Esophagus squamous epithelium (tissue), 5 donors: ENCODE data around the gene TBXT. TPM values are rescaled to one million over a fixed set of nuclear protein-coding genes. Genes with fewer than 3 reads are reported as not detected.

Source experiments
- DNase-seq: peaks from one replicate; lab custom pipeline; 2025; lab: John Stamatoyannopoulos, UW
- H3K27ac ChIP-seq, 4 donors: fragments of 200-600 bp; sonication (generic); one replicate each; pipeline ENCODE4 v1.5.1; 2016 to 2019; ENCODE audit warnings: mild to moderate bottlenecking in 1 of 4
- H3K27me3 ChIP-seq, 4 donors: fragments of 200-600 bp; sonication (generic); 1 replicate in 3 of 4; 2 replicates in 1 of 4; pipeline versions ENCODE4 v1.5.1 to v1.6.0; 2017 to 2021; ENCODE audit warnings: antibody characterized with exemption in 1 of 4
- H3K36me3 ChIP-seq, 3 donors: fragments of 200-600 bp; sonication (generic); one replicate each; pipeline ENCODE4 v1.5.1; 2016 to 2019
- H3K4me1 ChIP-seq, 3 donors: fragments of 200-600 bp; sonication (generic); one replicate each; pipeline ENCODE4 v1.5.1; 2017 to 2019
- H3K4me3 ChIP-seq, 4 donors: fragments of 200-600 bp; sonication (generic); 1 replicate in 3 of 4; 2 replicates in 1 of 4; pipeline ENCODE4 v1.5.1; 2016 to 2019; ENCODE audit warnings: mild to moderate bottlenecking in 2 of 4, moderate library complexity in 1 of 4
- H3K9me3 ChIP-seq, 3 donors: fragments of 200-600 bp; sonication (generic); one replicate each; pipeline ENCODE4 v1.5.1; 2016 to 2019
- CTCF ChIP-seq, 6 experiments: fragments of 450-650 bp in 4 of 6; fragments of 200-600 bp in 2 of 6; sonication (generic) in 2 of 6; IDR thresholded peaks; one replicate each; pipeline ENCODE4 v1.5.1; 2016 to 2019; ENCODE audit warnings: antibody characterized with exemption in 6 of 6, mild to moderate bottlenecking in 4 of 6, moderate library complexity in 4 of 6
- POLR2A ChIP-seq, 4 donors: fragments of 450-650 bp; IDR thresholded peaks; one replicate each; pipeline ENCODE4 v1.6.1; 2017; ENCODE audit warnings: antibody characterized with exemption in 4 of 4, mild to moderate bottlenecking in 4 of 4, moderate library complexity in 3 of 4
- WGBS, 2 donors: methylation state at CpG; one replicate each; pipeline ENCODE4 v1.1.5; 2018; 5-methylcytosine and 5-hydroxymethylcytosine counted together
- intact Hi-C: fragments of 100-400 bp; cut with DNase I; formaldehyde crosslinking; loops from one replicate; pipeline ENCODE4 v1.15.0; 2022
- total RNA-seq, 4 donors: library from RNA; depleted of rRNA; stranded (reverse); fragments of >200 nt; gene quantifications; one replicate each; pipeline ENCODE4 v1.1.0, GENCODE V29; 2016
- donor health status: DM: yes; HTN: yes; CAD: no.

Gene TBXT
- total RNA-seq, 4 donors from 2014 or later = not detected

DNA sequence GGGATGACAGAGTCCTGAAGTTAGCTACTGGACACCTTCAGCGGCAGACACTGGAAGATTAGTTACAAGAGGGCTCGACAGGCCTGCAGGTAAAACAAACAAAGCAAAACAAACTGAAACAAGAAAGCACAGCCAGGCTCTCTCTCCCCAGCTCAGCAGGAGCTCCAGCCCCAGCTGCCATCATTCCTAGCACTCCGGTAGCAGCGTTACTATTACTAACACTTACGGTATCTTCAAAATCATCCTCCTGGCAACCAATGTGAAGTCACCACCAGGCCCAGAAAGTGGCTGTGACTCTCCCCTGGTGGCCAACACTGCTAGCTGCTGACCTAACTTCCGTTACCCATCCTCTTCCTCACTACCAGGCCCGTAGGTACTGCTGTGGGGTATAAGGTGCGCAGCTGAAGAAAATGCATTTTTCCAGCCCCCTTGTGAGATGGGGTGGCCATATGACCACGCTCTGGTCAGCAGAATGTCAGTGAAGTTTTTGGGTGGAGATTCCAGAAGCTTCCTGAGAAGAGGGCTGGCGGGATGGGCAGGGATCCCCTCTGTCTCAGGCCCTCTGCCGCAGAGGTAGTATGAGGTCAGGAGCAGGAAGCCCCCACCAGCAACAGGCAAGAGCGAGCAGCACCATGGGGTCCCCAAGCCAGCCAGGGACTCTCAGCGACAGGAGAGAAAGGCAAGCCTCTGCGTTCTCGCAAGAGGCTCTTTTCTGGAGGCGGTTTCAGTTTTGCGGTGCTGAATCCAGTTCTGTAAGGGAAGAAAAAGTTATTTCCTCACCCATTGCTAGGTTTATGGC, 37.4 kb upstream of the TBXT start:
- Histone ChIP-seq H3K4me3 (no peak overlapping the region), H3K4me1 (no peaks in the 10 kb centered on the region), H3K27me3 (no peaks in the 10 kb centered on the region), H3K27ac (no peak overlapping the region), H3K36me3 (no peaks in the 10 kb centered on the region), H3K9me3 (no peaks in the 10 kb centered on the region)
- DNase-seq = no peak
- TF ChIP-seq CTCF (IDR thresholded peaks at IDR 0.05) (no peak), POLR2A (IDR thresholded peaks at IDR 0.05) (no peak)
- intact Hi-C loops = no loop called here
- WGBS, 2 donors = 65 to 82% methylated on average over 13 to 14 of the region's 17 CpGs

DNA sequence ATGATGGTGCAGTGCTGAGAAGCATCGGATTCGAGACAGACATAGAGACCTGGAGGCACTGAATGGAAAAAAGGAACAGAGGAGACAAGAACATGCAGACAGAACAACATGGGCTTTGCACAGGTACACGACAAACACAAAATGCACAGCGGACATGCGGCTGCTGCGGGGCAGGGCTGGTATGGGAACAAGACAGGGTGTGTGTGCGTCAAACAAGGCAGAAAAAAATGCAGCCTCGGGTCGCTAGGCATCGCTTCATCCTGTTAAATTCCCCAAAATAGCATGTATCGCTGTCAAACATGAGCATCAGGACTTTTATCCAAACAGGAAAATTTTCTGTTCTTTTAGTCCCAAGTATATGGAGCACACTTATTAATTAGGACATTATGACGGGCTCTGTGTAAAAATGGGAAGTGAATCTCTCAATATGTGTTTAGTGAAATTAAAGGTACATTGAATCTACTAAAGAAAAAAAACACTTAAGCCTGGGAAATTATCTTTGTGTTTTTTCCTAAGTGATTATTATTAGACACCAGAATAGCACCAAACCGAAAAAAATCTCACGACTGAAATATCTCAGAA, 36.1 kb upstream of the TBXT start:
- Histone ChIP-seq H3K4me3 (no peak overlapping the region), H3K36me3 (no peaks in the 10 kb centered on the region), H3K4me1 (no peaks in the 10 kb centered on the region), H3K27ac (no peak overlapping the region), H3K9me3 (no peaks in the 10 kb centered on the region), H3K27me3 (no peaks in the 10 kb centered on the region)
- WGBS, 2 donors = 80 to 86% methylated on average over 14 of the region's 14 CpGs
- DNase-seq = no peak
- TF ChIP-seq POLR2A (IDR thresholded peaks at IDR 0.05) (no peak), CTCF (IDR thresholded peaks at IDR 0.05) (no peak)
- intact Hi-C loops = no loop called here

DNA sequence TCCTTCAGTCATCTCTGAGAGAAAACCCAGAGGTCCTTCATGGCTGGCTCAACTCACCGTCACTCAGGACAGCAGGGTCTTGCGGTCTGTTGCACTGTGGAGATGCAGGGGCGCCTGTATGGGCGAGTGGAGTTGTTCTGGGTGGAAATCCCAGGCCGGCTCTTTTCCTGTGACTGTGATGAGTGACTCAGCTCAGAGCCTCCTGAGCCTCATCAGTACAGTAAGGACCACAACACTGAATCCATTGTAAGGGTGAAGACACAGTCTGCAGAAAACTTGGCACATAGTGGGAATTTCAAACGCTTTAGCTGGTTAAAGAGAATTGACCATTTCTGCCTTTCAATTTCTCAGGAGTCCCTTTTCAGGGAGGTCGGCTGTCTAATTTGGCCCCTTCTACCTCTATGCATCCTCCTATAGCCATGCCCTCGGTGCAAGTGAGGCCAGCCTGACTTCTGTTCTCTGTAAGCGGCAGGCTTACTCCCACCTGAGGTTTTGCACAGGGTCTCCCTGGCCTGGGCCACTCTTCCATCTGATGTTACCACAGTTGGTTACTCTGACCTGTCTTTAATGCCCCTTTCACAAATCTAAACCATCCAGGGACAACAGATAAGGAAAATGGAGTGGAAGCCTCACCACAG, 35.5 kb upstream of the TBXT start:
- no peak overlapping the region for H3K27ac ChIP-seq
- DNase-seq = no peak
- TF ChIP-seq CTCF (IDR thresholded peaks at IDR 0.05) (no peak), POLR2A (IDR thresholded peaks at IDR 0.05) (no peak)
- no peak overlapping the region for H3K4me3 ChIP-seq
- intact Hi-C loops = no loop called here
- H3K27me3 ChIP-seq = no peaks in the 10 kb centered on the region
- no peaks in the 10 kb centered on the region for H3K36me3 ChIP-seq
- 76 to 83% methylated on average over 5 to 7 of the region's 9 CpGs for WGBS, 2 donors
- H3K4me1 ChIP-seq = no peaks in the 10 kb centered on the region
- no peaks in the 10 kb centered on the region for H3K9me3 ChIP-seq

DNA sequence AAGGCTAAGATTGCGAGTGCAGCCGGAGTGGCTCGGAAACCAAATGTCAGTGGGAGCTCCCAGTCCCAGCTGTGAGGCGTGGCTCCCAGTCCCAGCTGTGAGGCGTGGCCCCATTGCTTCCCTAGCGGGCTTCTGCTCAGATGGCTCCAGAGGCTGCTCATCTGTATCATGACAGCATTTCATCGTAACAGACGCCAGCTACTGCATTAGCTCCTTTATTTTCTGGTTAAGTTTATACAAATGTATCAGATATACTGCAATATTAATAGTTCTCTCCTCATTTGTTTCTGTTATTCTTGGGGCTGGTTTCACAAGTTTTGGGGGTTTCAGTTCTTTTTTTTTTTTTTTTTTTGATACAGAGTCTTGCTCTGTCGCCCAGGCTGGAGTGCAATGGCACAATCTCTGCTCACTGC, 34.7 kb upstream of the TBXT start:
- no peak overlapping the region for H3K27ac ChIP-seq
- DNase-seq = no peak
- 63 to 83% methylated on average over 6 to 9 of the region's 9 CpGs for WGBS, 2 donors

More for the DNA sequence above, 34.7 kb upstream of the TBXT start:
- intact Hi-C loops = no loop called here
- H3K4me1 ChIP-seq = no peaks in the 10 kb centered on the region
- H3K27me3 ChIP-seq = no peaks in the 10 kb centered on the region
- H3K9me3 ChIP-seq = no peaks in the 10 kb centered on the region
- H3K4me3 ChIP-seq = no peak overlapping the region
- no peaks in the 10 kb centered on the region for H3K36me3 ChIP-seq
- TF ChIP-seq CTCF (IDR thresholded peaks at IDR 0.05) (no peak), POLR2A (IDR thresholded peaks at IDR 0.05) (no peak)
